T-helper 2 cell treated with Interferon-gamma antibody and Interleukin-4, amounts not matched to agents 5 μg/mL and 100 μg/mL, for 36 hours (primary cell): ENCODE measurements around the gene NME2.

Experiments
- DNase-seq: peaks from one replicate; pipeline ENCODE4 v3.0.0; 2021; ENCODE audit warnings: low spot score
- H3K27ac Mint-ChIP-seq: one replicate; pipeline ENCODE4 v1.8.0; 2021; ENCODE audit warnings: mild to moderate bottlenecking, mixed read lengths
- H3K27me3 Mint-ChIP-seq: one replicate; pipeline ENCODE4 v1.8.0; 2021; ENCODE audit warnings: low read depth, mixed read lengths
- H3K36me3 Mint-ChIP-seq: one replicate; pipeline ENCODE4 v1.8.0; 2021; ENCODE audit warnings: low read depth, mixed read lengths
- H3K4me1 Mint-ChIP-seq: one replicate; pipeline ENCODE4 v1.8.0; 2021; ENCODE audit warnings: low read depth, mixed read lengths
- H3K4me3 Mint-ChIP-seq: one replicate; pipeline ENCODE4 v1.8.0; 2022; ENCODE audit warnings: mild to moderate bottlenecking, moderate library complexity, mixed read lengths
- H3K9me3 Mint-ChIP-seq: one replicate; pipeline ENCODE4 v1.8.0; 2021; ENCODE audit warnings: mixed read lengths

Gene NME2

GRCh38 chr17:51135956-51136355 is 30.3 kb upstream of the NME2 start:
- no peak for DNase-seq
- Mint-ChIP-seq H3K4me3 (no peak overlapping the region), H3K36me3 (no peaks in the 10 kb centered on the region), H3K27ac (no peak overlapping the region), H3K9me3 (no peaks in the 10 kb centered on the region), H3K27me3 (no peaks in the 10 kb centered on the region), H3K4me1 (peaks cover 9% of the 10 kb centered on the region)

GRCh38 chr17:51142597-51142996 is 23.6 kb upstream of the NME2 start:
- Mint-ChIP-seq H3K27me3 (no peaks in the 10 kb centered on the region), H3K36me3 (no peaks in the 10 kb centered on the region), H3K4me3 (no peak overlapping the region), H3K9me3 (no peaks in the 10 kb centered on the region), H3K27ac (no peak overlapping the region), H3K4me1 (peaks cover 4% of the 10 kb centered on the region)
- DNase-seq: no peak

GRCh38 chr17:51144266-51145022 is 21.8 kb upstream of the NME2 start:
- Mint-ChIP-seq H3K4me3 (no peak overlapping the region), H3K4me1 (peaks cover 4% of the 10 kb centered on the region), H3K9me3 (no peaks in the 10 kb centered on the region), H3K27me3 (no peaks in the 10 kb centered on the region), H3K27ac (no peak overlapping the region), H3K36me3 (no peaks in the 10 kb centered on the region)
- DNase-seq: no peak

- no peak overlapping the region for H3K27ac Mint-ChIP-seq
These were observed 18.6 kb upstream of the NME2 start for GRCh38 chr17:51147650-51148049.

GRCh38 chr17:51149163-51149562 is 17.0 kb upstream of the NME2 start:
- DNase-seq: no peak
- H3K9me3 Mint-ChIP-seq: no peaks in the 10 kb centered on the region
- H3K27ac Mint-ChIP-seq: no peak overlapping the region
- H3K36me3 Mint-ChIP-seq: no peaks in the 10 kb centered on the region
- peaks cover 6% of the 10 kb centered on the region for H3K4me1 Mint-ChIP-seq
- no peaks in the 10 kb centered on the region for H3K27me3 Mint-ChIP-seq
- no peak overlapping the region for H3K4me3 Mint-ChIP-seq

More at GRCh38 chr17:51147650-51148049, 18.6 kb upstream of the NME2 start:
- Mint-ChIP-seq H3K36me3 (no peaks in the 10 kb centered on the region), H3K4me3 (no peak overlapping the region), H3K27me3 (no peaks in the 10 kb centered on the region), H3K4me1 (peaks cover 6% of the 10 kb centered on the region), H3K9me3 (no peaks in the 10 kb centered on the region)
- peak; percentile 16 for DNase-seq

- no peaks in the 10 kb centered on the region for H3K9me3 Mint-ChIP-seq
- no peak for DNase-seq
- peaks cover 6% of the 10 kb centered on the region for H3K36me3 Mint-ChIP-seq
- no peak overlapping the region for H3K27ac Mint-ChIP-seq
- H3K27me3 Mint-ChIP-seq: no peaks in the 10 kb centered on the region
- peaks cover 11% of the 10 kb centered on the region for H3K4me1 Mint-ChIP-seq
- H3K4me3 Mint-ChIP-seq: no peak overlapping the region
These were observed 15.3 kb upstream of the NME2 start for GRCh38 chr17:51150932-51151331.

- Mint-ChIP-seq H3K27ac (no peak overlapping the region), H3K4me3 (no peak overlapping the region), H3K4me1 (peaks cover 13% of the 10 kb centered on the region), H3K9me3 (no peaks in the 10 kb centered on the region), H3K36me3 (peaks cover 18% of the 10 kb centered on the region), H3K27me3 (no peaks in the 10 kb centered on the region)
- DNase-seq: peak; percentile 16
These were observed 13.4 kb upstream of the NME2 start for GRCh38 chr17:51152766-51153209.

GRCh38 chr17:51153210-51154072 is 12.8 kb upstream of the NME2 start, which contains the start of gene NME1:
TSS of gene NME1 (plus strand) at chr17:51153559. CDS start at chr17:51155655, 2,096 bp downstream.
- peak; percentile 99 for DNase-seq
- Mint-ChIP-seq H3K27me3 (no peaks in the 10 kb centered on the region), H3K4me1 (peaks cover 13% of the 10 kb centered on the region), H3K27ac (no peak within 1 kb of the TSS), H3K36me3 (peaks cover 19% of the 10 kb centered on the region), H3K9me3 (no peaks in the 10 kb centered on the region), H3K4me3 (no peak within 1 kb of the TSS)

GRCh38 chr17:51154176-51154575 is 12.0 kb upstream of the NME2 start:
- Mint-ChIP-seq H3K36me3 (peaks cover 20% of the 10 kb centered on the region), H3K27ac (no peak overlapping the region), H3K9me3 (no peaks in the 10 kb centered on the region), H3K4me3 (no peak overlapping the region), H3K4me1 (peaks cover 13% of the 10 kb centered on the region), H3K27me3 (no peaks in the 10 kb centered on the region)
- no peak for DNase-seq

GRCh38 chr17:51155416-51155815 is 10.8 kb upstream of the NME2 start:
- H3K36me3 Mint-ChIP-seq: peaks cover 28% of the 10 kb centered on the region
- peaks cover 13% of the 10 kb centered on the region for H3K4me1 Mint-ChIP-seq
- H3K9me3 Mint-ChIP-seq: no peaks in the 10 kb centered on the region
- H3K27ac Mint-ChIP-seq: no peak overlapping the region
- peak overlapping the region; percentile 39 for H3K4me3 Mint-ChIP-seq
- H3K27me3 Mint-ChIP-seq: no peaks in the 10 kb centered on the region
- no peak for DNase-seq

- H3K27me3 Mint-ChIP-seq: no peaks in the 10 kb centered on the region
- peaks cover 10% of the 10 kb centered on the region for H3K4me1 Mint-ChIP-seq
- H3K9me3 Mint-ChIP-seq: no peaks in the 10 kb centered on the region
- H3K4me3 Mint-ChIP-seq: no peak overlapping the region
- DNase-seq: no peak
- peaks cover 49% of the 10 kb centered on the region for H3K36me3 Mint-ChIP-seq
- H3K27ac Mint-ChIP-seq: no peak overlapping the region
These were observed 6.6 kb upstream of the NME2 start for GRCh38 chr17:51159604-51160003.

- H3K27ac Mint-ChIP-seq: no peak overlapping the region
- H3K4me1 Mint-ChIP-seq: peaks cover 14% of the 10 kb centered on the region
- H3K4me3 Mint-ChIP-seq: no peak overlapping the region
- peaks cover 45% of the 10 kb centered on the region for H3K36me3 Mint-ChIP-seq
- no peaks in the 10 kb centered on the region for H3K9me3 Mint-ChIP-seq
- DNase-seq: no peak
- H3K27me3 Mint-ChIP-seq: no peaks in the 10 kb centered on the region
These were observed 4.7 kb upstream of the NME2 start for GRCh38 chr17:51161541-51161940.

- no peak for DNase-seq
- H3K27ac Mint-ChIP-seq: peak overlapping the region; percentile 98
- H3K4me1 Mint-ChIP-seq: peaks cover 22% of the 10 kb centered on the region
- H3K4me3 Mint-ChIP-seq: peak overlapping the region; percentile 95
- H3K36me3 Mint-ChIP-seq: peaks cover 48% of the 10 kb centered on the region
- no peaks in the 10 kb centered on the region for H3K27me3 Mint-ChIP-seq
- no peaks in the 10 kb centered on the region for H3K9me3 Mint-ChIP-seq
These were observed 1.1 kb upstream of the NME2 start for GRCh38 chr17:51164911-51165679.
